Measurements from ENCODE around the gene FRMD4A. TPM values are rescaled to one million over a fixed set of nuclear protein-coding genes. Genes with fewer than 3 reads are reported as not detected.

Gene FRMD4A
- total RNA-seq, 2 donors from 2014 or later = 22.3 to 22.4 TPM

DNA sequence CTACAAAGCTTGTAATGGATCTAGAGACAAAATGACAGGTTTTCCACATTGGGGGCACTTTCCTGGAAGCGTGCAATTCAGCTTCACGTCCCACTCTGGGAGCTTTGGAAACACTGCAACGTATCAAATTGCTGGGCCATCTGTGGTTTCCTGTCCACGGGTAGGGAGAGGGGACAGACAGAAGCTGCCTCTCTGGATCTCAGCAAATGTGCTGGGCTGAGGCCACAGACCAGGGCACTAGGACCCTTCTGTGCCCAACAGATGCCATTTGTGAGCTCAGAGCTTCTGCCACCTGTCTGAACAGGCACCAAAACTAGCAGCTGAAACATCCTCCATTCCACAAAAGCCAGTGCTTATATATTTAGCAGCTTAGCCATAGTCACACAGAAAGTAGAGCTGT lies 40.9 kb upstream of the FRMD4A start:
- Histone ChIP-seq H3K27me3 (ENCODE audit: control insufficient read depth, insufficient read depth, low read length, poor library complexity, severe bottlenecking) (no peaks in the 10 kb centered on the region), H3K4me1 (ENCODE audit: control insufficient read depth, insufficient read depth, low read length) (peaks cover 6% of the 10 kb centered on the region), H3K36me3 (ENCODE audit: control insufficient read depth, insufficient read depth, low read length) (no peaks in the 10 kb centered on the region), H3K4me3 (ENCODE audit: low read length) (no peak overlapping the region), H3K9ac (ENCODE audit: extremely low read depth, low read length, poor library complexity, severe bottlenecking) (no peak overlapping the region), H3K27ac (ENCODE audit: low read depth, low read length) (no peak overlapping the region), H3K9me3 (ENCODE audit: control insufficient read depth, low read length) (peaks cover 5% of the 10 kb centered on the region)
- TF ChIP-seq, protein P1, sequence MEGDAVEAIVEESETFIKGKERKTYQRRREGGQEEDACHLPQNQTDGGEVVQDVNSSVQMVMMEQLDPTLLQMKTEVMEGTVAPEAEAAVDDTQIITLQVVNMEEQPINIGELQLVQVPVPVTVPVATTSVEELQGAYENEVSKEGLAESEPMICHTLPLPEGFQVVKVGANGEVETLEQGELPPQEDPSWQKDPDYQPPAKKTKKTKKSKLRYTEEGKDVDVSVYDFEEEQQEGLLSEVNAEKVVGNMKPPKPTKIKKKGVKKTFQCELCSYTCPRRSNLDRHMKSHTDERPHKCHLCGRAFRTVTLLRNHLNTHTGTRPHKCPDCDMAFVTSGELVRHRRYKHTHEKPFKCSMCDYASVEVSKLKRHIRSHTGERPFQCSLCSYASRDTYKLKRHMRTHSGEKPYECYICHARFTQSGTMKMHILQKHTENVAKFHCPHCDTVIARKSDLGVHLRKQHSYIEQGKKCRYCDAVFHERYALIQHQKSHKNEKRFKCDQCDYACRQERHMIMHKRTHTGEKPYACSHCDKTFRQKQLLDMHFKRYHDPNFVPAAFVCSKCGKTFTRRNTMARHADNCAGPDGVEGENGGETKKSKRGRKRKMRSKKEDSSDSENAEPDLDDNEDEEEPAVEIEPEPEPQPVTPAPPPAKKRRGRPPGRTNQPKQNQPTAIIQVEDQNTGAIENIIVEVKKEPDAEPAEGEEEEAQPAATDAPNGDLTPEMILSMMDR (conservative IDR thresholded peaks at IDR 0.05) = no peak
- DNase-seq = no peak
- Mint-ChIP-seq H3K9me3 (no peaks in the 10 kb centered on the region), H3K27ac (no peak overlapping the region), H3K36me3 (ENCODE audit: low read depth) (no peaks in the 10 kb centered on the region), H3K4me1 (peaks cover 5% of the 10 kb centered on the region), H3K27me3 (ENCODE audit: insufficient read depth) (no peaks in the 10 kb centered on the region), H3K4me3 (no peak overlapping the region)
- WGBS, 2 experiments (ENCODE audit: insufficient coverage in 1 of 2, insufficient read length in 1 of 2) = 88 to 100% methylated on average over 4 of the region's 4 CpGs

DNA sequence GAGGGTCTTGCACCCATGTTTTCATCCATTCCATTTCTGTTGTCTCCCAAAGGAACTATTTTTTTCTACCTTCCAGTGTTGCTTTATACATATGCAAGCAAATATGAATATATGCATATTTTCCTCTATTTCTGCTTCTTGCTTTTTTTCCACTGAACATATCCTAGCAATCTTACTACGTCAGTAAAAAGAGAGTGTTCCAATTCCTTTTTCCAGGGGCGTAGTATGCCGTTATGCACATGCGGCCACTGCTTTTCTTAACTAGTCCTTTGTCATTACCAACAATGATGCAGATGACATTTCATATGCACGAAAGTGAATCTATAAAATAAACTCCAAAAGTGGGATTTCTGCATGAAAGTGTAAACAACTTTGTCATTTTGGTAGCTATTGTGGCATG lies 40.2 kb upstream of the FRMD4A start:
- Mint-ChIP-seq H3K36me3 (ENCODE audit: low read depth) (no peaks in the 10 kb centered on the region), H3K27ac (no peak overlapping the region), H3K9me3 (no peaks in the 10 kb centered on the region), H3K4me1 (peaks cover 5% of the 10 kb centered on the region), H3K27me3 (ENCODE audit: insufficient read depth) (no peaks in the 10 kb centered on the region), H3K4me3 (no peak overlapping the region)
- no peak overlapping the region for H3K9ac ChIP-seq (ENCODE audit: extremely low read depth, low read length, poor library complexity, severe bottlenecking)
- TF ChIP-seq, protein P1 (conservative IDR thresholded peaks at IDR 0.05) = no peak
- no peak overlapping the region for H3K4me3 ChIP-seq (ENCODE audit: low read length)
- H3K4me1 ChIP-seq (ENCODE audit: control insufficient read depth, insufficient read depth, low read length) = peaks cover 6% of the 10 kb centered on the region
- no peaks in the 10 kb centered on the region for H3K27me3 ChIP-seq (ENCODE audit: control insufficient read depth, insufficient read depth, low read length, poor library complexity, severe bottlenecking)
- no peak overlapping the region for H3K27ac ChIP-seq (ENCODE audit: low read depth, low read length)
- H3K36me3 ChIP-seq (ENCODE audit: control insufficient read depth, insufficient read depth, low read length) = no peaks in the 10 kb centered on the region
- DNase-seq = no peak
- peaks cover 5% of the 10 kb centered on the region for H3K9me3 ChIP-seq (ENCODE audit: control insufficient read depth, low read length)
- WGBS, 2 experiments (ENCODE audit: insufficient coverage in 1 of 2, insufficient read length in 1 of 2) = 87 to 96% methylated on average over 3 to 5 of the region's 5 CpGs

DNA sequence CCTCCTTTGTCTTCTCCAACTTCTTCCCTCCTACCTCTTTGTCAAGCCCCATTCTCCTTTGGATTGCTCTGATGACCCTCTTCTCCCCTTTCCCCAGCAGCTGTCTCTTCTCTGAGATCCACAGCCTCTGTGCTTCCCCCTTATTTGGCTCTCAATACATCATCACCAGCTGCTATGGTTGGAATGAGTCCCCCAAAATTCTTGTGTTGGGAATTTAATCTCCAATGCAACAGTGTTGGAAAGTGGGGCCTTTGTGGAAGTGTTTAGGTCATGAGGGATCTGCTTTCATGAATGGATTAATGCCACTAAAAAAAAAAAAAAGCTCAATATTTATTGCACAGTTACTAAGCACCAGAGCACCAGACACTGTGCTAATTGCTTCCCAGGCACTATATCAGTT lies 39.2 kb upstream of the FRMD4A start:
- H3K27ac ChIP-seq (ENCODE audit: low read depth, low read length) = no peak overlapping the region
- TF ChIP-seq, protein P1 (conservative IDR thresholded peaks at IDR 0.05) = no peak
- H3K27me3 ChIP-seq (ENCODE audit: control insufficient read depth, insufficient read depth, low read length, poor library complexity, severe bottlenecking) = no peaks in the 10 kb centered on the region
- no peaks in the 10 kb centered on the region for H3K9me3 Mint-ChIP-seq
- peaks cover 5% of the 10 kb centered on the region for H3K9me3 ChIP-seq (ENCODE audit: control insufficient read depth, low read length)
- no peak overlapping the region for H3K4me3 ChIP-seq (ENCODE audit: low read length)
- H3K4me3 Mint-ChIP-seq = no peak overlapping the region
- no peak overlapping the region for H3K27ac Mint-ChIP-seq
- H3K4me1 ChIP-seq (ENCODE audit: control insufficient read depth, insufficient read depth, low read length) = peaks cover 6% of the 10 kb centered on the region
- H3K9ac ChIP-seq (ENCODE audit: extremely low read depth, low read length, poor library complexity, severe bottlenecking) = no peak overlapping the region
- no peaks in the 10 kb centered on the region for H3K27me3 Mint-ChIP-seq (ENCODE audit: insufficient read depth)
- no peak for DNase-seq
- no peaks in the 10 kb centered on the region for H3K36me3 ChIP-seq (ENCODE audit: control insufficient read depth, insufficient read depth, low read length)
- H3K4me1 Mint-ChIP-seq = peaks cover 5% of the 10 kb centered on the region
- no peaks in the 10 kb centered on the region for H3K36me3 Mint-ChIP-seq (ENCODE audit: low read depth)

All from endodermal cell (in vitro differentiated cells).